ENCODE data around the gene EPB42. TPM values are rescaled to one million over a fixed set of nuclear protein-coding genes. Genes with fewer than 3 reads are reported as not detected.

Gene EPB42
- total RNA-seq, 1 experiment from 2014 or later: not detected

DNA sequence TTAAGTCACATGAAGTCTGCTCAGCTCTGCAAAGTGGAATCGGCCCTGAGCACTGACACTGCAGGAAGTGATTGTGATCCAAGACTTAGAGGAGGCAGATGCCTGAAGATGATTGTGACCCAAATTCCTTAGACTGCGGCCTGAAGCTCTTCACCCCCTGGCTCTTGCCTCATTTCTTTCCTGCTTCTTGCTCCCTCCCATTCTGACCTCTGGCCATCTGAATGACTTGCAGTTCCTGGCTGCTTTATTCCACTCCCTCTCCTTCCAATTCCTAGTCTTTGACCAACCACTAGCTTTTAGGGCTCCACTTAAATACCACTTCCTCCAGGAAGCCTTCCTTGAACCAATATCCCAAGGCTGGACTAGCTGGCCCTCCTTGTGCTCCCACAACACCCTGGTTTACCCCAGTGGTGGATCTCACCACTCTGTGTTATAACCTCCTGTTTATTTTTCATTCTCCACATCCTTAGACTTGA is 9.9 kb upstream of the EPB42 start:
- Mint-ChIP-seq H3K4me1 (no peaks in the 10 kb centered on the region), H3K27me3 (ENCODE audit: low read depth) (no peaks in the 10 kb centered on the region; the same call in 1 of the 2 replicates), H3K4me3 (no peak overlapping the region), H3K27ac (no peak overlapping the region), H3K36me3 (no peaks in the 10 kb centered on the region), H3K9me3 (peaks cover 9% of the 10 kb centered on the region)
- ATAC-seq (no peak), DNase-seq (ENCODE audit: low spot score) (no peak)
- TF ChIP-seq USF2 (CRISPR knock-in tag; IDR thresholded peaks at IDR 0.05): no peak
- CTCF ChIA-PET: interaction anchor here (1.1 to 3.4 kb wide), 6 partner anchors 12 to 55 kb away, joined by 3 to 30 read pairs (median 4); no protein-coding TSS in a partner anchor
- POLR2A ChIA-PET: interaction anchor here (0.7 kb wide), 1 partner anchor 13 kb away, joined by 3 read pairs; no protein-coding TSS in a partner anchor

- no peaks in the 10 kb centered on the region for H3K4me1 Mint-ChIP-seq
- no peak for TF ChIP-seq CDX4 (CRISPR knock-in tag; IDR thresholded peaks at IDR 0.05; ENCODE audit: borderline replicate concordance)
- TF ChIP-seq ZNF532 (CRISPR knock-in tag; IDR thresholded peaks at IDR 0.05; ENCODE audit: borderline replicate concordance): no peak
- no peak overlapping the region for H3K4me3 Mint-ChIP-seq
- H3K27me3 Mint-ChIP-seq (ENCODE audit: low read depth): no peaks in the 10 kb centered on the region; the same call in 1 of the 2 replicates
- ChIA-PET CTCF (interaction anchor here (0.5 to 3.4 kb wide), 7 partner anchors 8 to 56 kb away, joined by 3 to 30 read pairs (median 3); no protein-coding TSS in a partner anchor), POLR2A (no interaction called here)
- DNase-seq (ENCODE audit: low spot score) (no peak), ATAC-seq (no peak)
- H3K9me3 Mint-ChIP-seq: peaks cover 9% of the 10 kb centered on the region
- H3K27ac Mint-ChIP-seq: no peak overlapping the region
- H3K36me3 Mint-ChIP-seq: no peaks in the 10 kb centered on the region
Measured at GRCh38 chr15:43229977-43230376, 9.2 kb upstream of the EPB42 start.

- H3K27me3 Mint-ChIP-seq (ENCODE audit: low read depth): no peaks in the 10 kb centered on the region; the same call in none of the 2 replicates
- DNase-seq (ENCODE audit: low spot score) (no peak), ATAC-seq (no peak)
- no peaks in the 10 kb centered on the region for H3K4me1 Mint-ChIP-seq
- no peaks in the 10 kb centered on the region for H3K36me3 Mint-ChIP-seq
- H3K4me3 Mint-ChIP-seq: no peak overlapping the region
- no peak overlapping the region for H3K27ac Mint-ChIP-seq
- peaks cover 9% of the 10 kb centered on the region for H3K9me3 Mint-ChIP-seq
- ChIA-PET CTCF (interaction anchor here (1.1 to 2.7 kb wide), 15 partner anchors 8 to 144 kb away, joined by 3 to 101 read pairs (median 8); partner anchors contain the start of genes TGM5, TUBGCP4 and ZSCAN29), POLR2A (no interaction called here)
- TF ChIP-seq ATF1 (CRISPR knock-in tag; IDR thresholded peaks at IDR 0.05): no peak
- TF ChIP-seq HMGA2 (CRISPR knock-in tag; IDR thresholded peaks at IDR 0.05): no peak
- TF ChIP-seq ZNF671 (CRISPR knock-in tag; IDR thresholded peaks at IDR 0.05): no peak
- no peak for TF ChIP-seq ZNF281 (CRISPR knock-in tag; IDR thresholded peaks at IDR 0.05)
- TF ChIP-seq CBFB (CRISPR knock-in tag; IDR thresholded peaks at IDR 0.05; ENCODE audit: low read depth): no peak
- TF ChIP-seq ARID4B (CRISPR knock-in tag; IDR thresholded peaks at IDR 0.05; ENCODE audit: borderline replicate concordance): no peak
- TF ChIP-seq FOXJ3 (CRISPR knock-in tag; IDR thresholded peaks at IDR 0.05; ENCODE audit: borderline replicate concordance): no peak
- no peak for TF ChIP-seq TP53 (CRISPR knock-in tag; IDR thresholded peaks at IDR 0.05)
- no peak for TF ChIP-seq CTCF (IDR thresholded peaks at IDR 0.05)
Measured at GRCh38 chr15:43226436-43227305, 5.9 kb upstream of the EPB42 start.
